Tibial nerve (tissue), 4 donors: ENCODE results near the gene HCK.

Experiments
- EP300 ChIP-seq, 2 donors: sonication (generic); formaldehyde crosslinking; IDR thresholded peaks; one replicate each; pipeline ENCODE4 v1.6.1; 2017; ENCODE audit warnings: antibody characterized with exemption in 2 of 2, mild to moderate bottlenecking in 1 of 2
- POLR2A ChIP-seq, 2 donors: fragments of 450-650 bp; IDR thresholded peaks; one replicate each; pipeline ENCODE4 v1.6.1; 2017; ENCODE audit warnings: antibody characterized with exemption in 2 of 2, mild to moderate bottlenecking in 2 of 2, moderate library complexity in 2 of 2
- TF ChIP-seq, protein P1 (sequence below), 5 experiments: fragments of 200-600 bp in 3 of 5; fragments of 450-650 bp in 2 of 5; sonication (generic) in 3 of 5; IDR thresholded peaks; one replicate each; pipeline ENCODE4 v1.5.1; 2016 to 2019; ENCODE audit warnings: antibody characterized with exemption in 5 of 5, mild to moderate bottlenecking in 3 of 5, moderate library complexity in 2 of 5

- TF ChIP-seq, protein P1, sequence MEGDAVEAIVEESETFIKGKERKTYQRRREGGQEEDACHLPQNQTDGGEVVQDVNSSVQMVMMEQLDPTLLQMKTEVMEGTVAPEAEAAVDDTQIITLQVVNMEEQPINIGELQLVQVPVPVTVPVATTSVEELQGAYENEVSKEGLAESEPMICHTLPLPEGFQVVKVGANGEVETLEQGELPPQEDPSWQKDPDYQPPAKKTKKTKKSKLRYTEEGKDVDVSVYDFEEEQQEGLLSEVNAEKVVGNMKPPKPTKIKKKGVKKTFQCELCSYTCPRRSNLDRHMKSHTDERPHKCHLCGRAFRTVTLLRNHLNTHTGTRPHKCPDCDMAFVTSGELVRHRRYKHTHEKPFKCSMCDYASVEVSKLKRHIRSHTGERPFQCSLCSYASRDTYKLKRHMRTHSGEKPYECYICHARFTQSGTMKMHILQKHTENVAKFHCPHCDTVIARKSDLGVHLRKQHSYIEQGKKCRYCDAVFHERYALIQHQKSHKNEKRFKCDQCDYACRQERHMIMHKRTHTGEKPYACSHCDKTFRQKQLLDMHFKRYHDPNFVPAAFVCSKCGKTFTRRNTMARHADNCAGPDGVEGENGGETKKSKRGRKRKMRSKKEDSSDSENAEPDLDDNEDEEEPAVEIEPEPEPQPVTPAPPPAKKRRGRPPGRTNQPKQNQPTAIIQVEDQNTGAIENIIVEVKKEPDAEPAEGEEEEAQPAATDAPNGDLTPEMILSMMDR (IDR thresholded peaks at IDR 0.05): no peak
- TF ChIP-seq POLR2A (IDR thresholded peaks at IDR 0.05) (no peak), EP300 (IDR thresholded peaks at IDR 0.05) (no peak)
Measured at GRCh38 chr20:32142991-32143390, 90.9 kb downstream of the HCK start.
